Measurements from ENCODE around the gene CCDC149.

Gene CCDC149

DNA sequence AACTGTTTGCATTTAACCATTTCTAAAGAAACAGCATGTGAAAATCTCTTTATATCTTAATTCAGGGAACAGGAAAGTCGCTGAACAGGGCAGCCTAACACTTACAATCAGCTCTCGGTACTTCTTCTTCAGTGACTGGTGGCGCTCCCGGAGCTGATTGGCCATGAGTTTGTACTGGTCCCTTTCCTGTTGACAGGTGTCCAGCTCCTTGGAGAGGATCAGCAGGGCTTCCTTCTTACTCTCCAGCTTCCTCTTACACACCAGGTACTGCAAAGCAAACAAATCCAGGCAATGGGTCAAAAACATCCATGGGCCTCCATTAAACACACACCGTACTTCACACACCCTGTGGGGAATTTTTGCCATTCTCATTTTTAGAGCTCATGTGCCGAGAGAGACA is 36.4 kb downstream of the CCDC149 start:
- DNase-seq (ENCODE audit: low read depth): peak; percentile 92
- TF ChIP-seq, protein P1, sequence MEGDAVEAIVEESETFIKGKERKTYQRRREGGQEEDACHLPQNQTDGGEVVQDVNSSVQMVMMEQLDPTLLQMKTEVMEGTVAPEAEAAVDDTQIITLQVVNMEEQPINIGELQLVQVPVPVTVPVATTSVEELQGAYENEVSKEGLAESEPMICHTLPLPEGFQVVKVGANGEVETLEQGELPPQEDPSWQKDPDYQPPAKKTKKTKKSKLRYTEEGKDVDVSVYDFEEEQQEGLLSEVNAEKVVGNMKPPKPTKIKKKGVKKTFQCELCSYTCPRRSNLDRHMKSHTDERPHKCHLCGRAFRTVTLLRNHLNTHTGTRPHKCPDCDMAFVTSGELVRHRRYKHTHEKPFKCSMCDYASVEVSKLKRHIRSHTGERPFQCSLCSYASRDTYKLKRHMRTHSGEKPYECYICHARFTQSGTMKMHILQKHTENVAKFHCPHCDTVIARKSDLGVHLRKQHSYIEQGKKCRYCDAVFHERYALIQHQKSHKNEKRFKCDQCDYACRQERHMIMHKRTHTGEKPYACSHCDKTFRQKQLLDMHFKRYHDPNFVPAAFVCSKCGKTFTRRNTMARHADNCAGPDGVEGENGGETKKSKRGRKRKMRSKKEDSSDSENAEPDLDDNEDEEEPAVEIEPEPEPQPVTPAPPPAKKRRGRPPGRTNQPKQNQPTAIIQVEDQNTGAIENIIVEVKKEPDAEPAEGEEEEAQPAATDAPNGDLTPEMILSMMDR (IDR thresholded peaks at IDR 0.05; ENCODE audit: control insufficient read depth, extremely low read depth, insufficient read depth): no peak
- H3K4me3 ChIP-seq (ENCODE audit: low read depth, low read length): no peak overlapping the region

DNA sequence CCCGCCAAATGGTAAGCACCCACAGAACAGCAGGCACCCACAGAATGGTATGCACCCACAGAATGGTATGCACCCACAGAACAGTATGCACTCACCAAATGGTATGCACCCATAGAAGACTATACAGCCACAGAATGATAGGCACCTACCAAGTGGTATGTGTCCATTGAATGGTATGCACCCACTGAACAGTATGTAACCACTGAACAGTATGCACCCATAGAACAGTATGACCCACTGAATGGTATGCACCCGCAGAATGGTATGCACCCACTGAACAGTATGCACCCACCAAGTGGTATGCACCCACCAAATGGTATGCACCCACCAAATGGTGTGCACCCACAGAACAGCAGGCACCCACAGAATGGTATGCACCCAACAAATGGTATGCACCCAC is 40.1 kb downstream of the CCDC149 start:
- no peak overlapping the region for H3K4me3 ChIP-seq (ENCODE audit: low read depth, low read length)
- no peak for DNase-seq (ENCODE audit: low read depth)
- TF ChIP-seq, protein P1 (IDR thresholded peaks at IDR 0.05; ENCODE audit: control insufficient read depth, extremely low read depth, insufficient read depth): no peak

DNA sequence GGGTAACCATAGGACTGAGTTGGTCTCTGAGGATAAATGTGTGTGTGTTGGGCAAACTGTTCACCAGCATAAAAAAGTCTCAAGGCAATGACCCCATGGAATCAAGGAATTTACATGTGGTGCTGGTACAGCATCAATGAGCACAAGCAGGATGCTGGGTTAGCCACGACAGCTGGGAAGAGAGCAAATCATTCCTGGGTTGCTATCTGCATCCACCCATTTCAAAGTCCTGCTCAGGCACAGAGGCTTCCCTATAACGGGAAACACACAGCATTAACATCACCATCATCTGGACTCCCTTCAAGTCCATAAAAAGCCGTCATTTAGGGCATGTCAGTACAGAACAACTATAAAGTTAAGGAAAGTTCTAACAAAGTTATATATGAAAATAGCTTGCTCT is 41.6 kb downstream of the CCDC149 start:
- no peak overlapping the region for H3K4me3 ChIP-seq (ENCODE audit: low read depth, low read length)
- DNase-seq (ENCODE audit: low read depth): no peak
- TF ChIP-seq, protein P1 (IDR thresholded peaks at IDR 0.05; ENCODE audit: control insufficient read depth, extremely low read depth, insufficient read depth): no peak

DNA sequence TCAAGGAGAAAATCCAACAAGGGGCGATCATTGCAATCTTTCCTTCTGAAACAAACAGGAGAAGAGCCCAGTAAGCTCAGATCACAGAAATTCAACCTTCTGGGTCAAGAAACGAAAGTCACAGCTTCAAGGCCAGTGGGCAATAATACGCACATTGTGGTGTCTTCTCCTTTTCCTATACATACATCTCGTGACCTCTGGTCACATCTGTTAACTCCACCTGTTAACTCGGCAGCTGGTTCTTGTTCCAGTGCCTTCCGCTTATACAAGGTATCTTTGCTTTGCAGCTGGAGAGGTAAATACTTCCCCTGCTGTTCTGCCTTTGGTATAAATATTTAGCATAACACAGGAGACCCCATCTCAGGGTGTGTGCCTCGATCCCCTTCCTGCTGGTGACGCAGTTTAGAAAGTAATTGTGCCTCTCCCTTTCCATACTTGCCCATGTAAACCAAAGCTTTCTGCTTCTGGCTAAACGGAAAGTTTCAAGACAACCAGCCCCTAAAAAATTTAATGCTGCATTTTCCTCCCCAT is 45.0 kb downstream of the CCDC149 start:
- H3K4me3 ChIP-seq (ENCODE audit: low read depth, low read length): no peak overlapping the region
- no peak for DNase-seq (ENCODE audit: low read depth)
- TF ChIP-seq, protein P1 (IDR thresholded peaks at IDR 0.05; ENCODE audit: control insufficient read depth, extremely low read depth, insufficient read depth): no peak

DNA sequence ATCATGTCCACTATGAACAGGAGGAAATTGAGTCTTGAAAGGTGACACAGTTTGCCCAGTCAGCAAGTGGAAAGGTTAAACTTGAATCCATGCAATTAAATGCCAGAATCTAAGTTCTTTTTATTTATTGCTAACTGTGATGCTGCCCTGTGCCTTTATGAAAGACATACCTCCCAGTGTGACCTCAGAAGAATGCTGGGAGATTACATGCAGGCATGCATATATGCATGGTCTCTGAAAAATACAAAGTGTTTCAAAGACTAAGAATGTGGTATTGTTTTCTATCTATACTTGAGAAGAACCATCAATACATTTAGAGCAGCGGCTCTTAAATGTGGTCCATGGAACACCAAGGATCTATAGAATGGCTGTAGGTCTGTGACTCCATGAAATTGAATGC is 45.6 kb downstream of the CCDC149 start:
- TF ChIP-seq, protein P1 (IDR thresholded peaks at IDR 0.05; ENCODE audit: control insufficient read depth, extremely low read depth, insufficient read depth): no peak
- no peak overlapping the region for H3K4me3 ChIP-seq (ENCODE audit: low read depth, low read length)
- DNase-seq (ENCODE audit: low read depth): no peak

DNA sequence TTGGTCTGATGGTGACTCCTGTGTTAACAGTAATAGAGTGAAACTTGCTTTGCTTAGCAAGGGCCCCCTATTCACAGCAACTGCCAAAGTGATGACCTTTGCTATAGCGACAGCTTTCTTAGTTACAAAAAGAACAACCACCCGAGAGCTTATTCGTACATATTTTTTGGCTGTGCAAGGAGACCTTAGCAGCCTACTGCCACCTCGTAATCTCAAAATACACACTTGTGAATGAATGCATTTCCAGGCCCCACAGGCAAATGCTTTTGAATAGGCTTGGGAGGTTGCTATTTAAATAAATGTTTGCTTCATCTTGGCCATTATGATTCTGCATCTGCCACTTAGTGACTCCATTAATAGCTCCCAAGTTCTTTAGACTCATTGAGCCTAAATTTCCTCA is 47.4 kb downstream of the CCDC149 start:
- TF ChIP-seq, protein P1 (IDR thresholded peaks at IDR 0.05; ENCODE audit: control insufficient read depth, extremely low read depth, insufficient read depth): no peak
- no peak overlapping the region for H3K4me3 ChIP-seq (ENCODE audit: low read depth, low read length)
- no peak for DNase-seq (ENCODE audit: low read depth)

DNA sequence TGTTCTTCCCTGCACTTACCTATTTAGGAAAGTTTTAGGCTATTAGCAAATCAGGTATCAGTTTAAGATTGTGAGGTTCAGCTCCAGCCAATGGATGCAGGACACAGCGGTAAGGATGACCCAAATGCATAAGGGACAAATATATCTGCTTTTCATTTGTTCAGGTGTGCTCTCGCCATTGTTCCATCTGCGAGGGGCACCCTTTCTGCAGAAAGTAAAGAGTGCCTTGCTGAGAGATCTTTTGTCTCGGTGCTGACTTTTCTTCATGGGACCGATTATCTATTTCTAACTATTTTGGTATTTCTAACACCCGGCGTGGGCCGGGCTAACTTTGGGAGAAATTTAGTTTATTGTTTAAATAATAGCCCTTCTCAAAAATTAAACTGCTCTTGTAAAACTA is 49.0 kb downstream of the CCDC149 start:
- H3K4me3 ChIP-seq (ENCODE audit: low read depth, low read length): no peak overlapping the region
- no peak for DNase-seq (ENCODE audit: low read depth)
- TF ChIP-seq, protein P1 (IDR thresholded peaks at IDR 0.05; ENCODE audit: control insufficient read depth, extremely low read depth, insufficient read depth): no peak

Measured in LNCaP clone FGC (cell line).